AG09309 (cell line): Measurements from ENCODE around the gene IL10RB.

Experiments
- DNase-seq: peaks from one replicate; pipeline ENCODE4 v3.0.0-alpha.2; 2010; ENCODE audit warnings: low read depth
- H3K4me3 ChIP-seq: 2 replicates; pipeline ENCODE4 v1.5.1; 2011; ENCODE audit warnings: mild to moderate bottlenecking, low read depth, low read length, moderate library complexity; ENCODE audit not compliant: control insufficient read depth
- TF ChIP-seq, protein P1 (sequence below): IDR thresholded peaks from 2 replicates; pipeline ENCODE4 v1.5.1; 2011; ENCODE audit warnings: mild to moderate bottlenecking, low read depth, low read length, inconsistent platforms; ENCODE audit not compliant: insufficient read depth, control insufficient read depth; ENCODE audit errors: missing control alignments

IL10RB gene

DNA sequence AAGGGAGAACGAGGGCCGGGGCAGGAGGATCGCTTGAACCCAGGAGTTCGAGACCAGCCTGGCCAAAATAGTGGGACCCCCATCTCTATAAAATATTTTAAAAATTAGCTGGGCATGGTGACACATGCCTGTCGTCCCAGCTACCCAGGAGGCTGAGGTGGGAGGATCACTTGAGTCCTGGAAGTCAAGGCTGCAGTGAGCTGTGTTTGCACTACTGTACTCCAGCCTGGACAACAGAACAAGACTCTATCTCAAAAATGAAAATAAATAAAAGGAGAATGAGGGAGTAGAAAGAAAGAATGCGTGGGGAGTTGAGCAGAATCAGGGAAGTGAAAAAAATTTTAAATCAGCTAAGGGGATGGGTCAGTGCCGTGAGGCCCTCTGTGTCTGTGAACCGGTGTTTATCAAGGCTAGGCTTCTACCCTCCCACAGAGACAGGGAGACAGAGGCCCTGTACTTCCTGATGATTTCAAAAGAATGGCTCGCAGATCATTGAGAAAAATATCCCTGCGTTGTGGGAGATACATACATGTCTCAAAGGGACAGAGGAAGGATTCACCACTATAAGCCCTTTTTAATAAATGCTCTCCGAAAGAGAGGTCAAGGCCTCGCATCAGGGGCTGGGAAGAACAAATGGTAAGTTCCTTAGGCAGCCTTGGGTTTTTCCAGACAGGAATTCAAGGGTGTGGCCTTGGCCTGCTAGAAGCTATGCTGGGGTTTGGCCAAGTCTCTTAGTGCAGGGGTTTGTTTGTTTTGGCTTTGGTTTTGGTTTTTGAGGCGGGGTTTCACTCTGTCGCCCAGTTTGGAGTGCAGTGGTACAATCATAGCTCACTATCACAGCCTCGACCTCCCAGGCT is 20.7 kb downstream of the IL10RB start:
- no peak overlapping the region for H3K4me3 ChIP-seq
- TF ChIP-seq, protein P1, sequence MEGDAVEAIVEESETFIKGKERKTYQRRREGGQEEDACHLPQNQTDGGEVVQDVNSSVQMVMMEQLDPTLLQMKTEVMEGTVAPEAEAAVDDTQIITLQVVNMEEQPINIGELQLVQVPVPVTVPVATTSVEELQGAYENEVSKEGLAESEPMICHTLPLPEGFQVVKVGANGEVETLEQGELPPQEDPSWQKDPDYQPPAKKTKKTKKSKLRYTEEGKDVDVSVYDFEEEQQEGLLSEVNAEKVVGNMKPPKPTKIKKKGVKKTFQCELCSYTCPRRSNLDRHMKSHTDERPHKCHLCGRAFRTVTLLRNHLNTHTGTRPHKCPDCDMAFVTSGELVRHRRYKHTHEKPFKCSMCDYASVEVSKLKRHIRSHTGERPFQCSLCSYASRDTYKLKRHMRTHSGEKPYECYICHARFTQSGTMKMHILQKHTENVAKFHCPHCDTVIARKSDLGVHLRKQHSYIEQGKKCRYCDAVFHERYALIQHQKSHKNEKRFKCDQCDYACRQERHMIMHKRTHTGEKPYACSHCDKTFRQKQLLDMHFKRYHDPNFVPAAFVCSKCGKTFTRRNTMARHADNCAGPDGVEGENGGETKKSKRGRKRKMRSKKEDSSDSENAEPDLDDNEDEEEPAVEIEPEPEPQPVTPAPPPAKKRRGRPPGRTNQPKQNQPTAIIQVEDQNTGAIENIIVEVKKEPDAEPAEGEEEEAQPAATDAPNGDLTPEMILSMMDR: no peak
- no peak for DNase-seq

DNA sequence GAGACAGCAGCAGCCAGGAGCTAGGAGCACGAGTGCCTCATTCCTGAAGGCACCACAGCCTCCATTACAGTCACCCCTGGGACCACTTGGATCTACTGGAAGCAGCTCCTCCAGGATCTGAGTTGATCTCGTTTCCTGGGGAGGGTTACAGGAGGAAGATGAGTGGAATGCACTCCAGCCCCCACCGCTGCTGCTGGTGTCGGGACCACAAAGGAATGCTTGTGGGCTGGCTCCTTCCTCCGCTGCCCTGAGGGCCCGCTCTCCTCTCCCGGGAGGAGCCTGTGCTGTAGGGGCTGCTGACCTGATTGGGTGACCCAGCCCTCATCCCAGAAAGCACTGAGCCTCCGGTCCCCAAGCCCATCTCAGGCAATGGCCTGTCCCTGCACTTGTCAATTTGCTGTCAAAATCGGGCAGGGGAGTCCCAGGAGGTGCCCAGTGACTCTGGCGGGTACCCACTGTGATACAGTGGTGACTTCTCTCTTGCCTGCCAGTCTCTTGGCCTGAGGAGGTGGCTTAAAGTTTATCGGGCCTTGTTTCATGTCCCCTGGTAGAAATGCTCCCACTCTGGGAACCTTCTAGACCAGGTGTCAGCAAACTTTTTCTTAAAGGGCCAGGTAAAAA is 23.1 kb downstream of the IL10RB start:
- TF ChIP-seq, protein P1: no peak
- H3K4me3 ChIP-seq: no peak overlapping the region
- no peak for DNase-seq

DNA sequence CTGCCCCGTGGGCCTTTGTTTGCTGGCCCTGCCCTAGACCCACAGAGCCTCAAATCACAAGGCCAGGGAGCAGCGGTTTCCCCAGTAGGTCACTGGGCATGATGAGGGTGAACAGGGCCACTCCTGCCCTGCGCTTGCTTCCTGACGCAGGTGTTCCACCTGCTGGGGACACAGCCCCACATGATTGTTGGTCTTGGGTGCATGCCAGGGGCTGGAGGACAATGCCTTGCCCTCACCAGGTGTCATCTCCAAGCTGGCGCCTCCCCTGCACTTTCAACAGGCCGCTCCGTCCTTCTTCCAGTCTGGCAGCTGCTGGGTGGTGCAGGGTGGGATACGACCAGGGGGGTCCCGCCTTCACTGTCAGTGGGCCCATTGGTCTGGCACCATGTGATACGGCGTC is 24.3 kb downstream of the IL10RB start:
- TF ChIP-seq, protein P1: no peak
- DNase-seq: no peak
- no peak overlapping the region for H3K4me3 ChIP-seq

DNA sequence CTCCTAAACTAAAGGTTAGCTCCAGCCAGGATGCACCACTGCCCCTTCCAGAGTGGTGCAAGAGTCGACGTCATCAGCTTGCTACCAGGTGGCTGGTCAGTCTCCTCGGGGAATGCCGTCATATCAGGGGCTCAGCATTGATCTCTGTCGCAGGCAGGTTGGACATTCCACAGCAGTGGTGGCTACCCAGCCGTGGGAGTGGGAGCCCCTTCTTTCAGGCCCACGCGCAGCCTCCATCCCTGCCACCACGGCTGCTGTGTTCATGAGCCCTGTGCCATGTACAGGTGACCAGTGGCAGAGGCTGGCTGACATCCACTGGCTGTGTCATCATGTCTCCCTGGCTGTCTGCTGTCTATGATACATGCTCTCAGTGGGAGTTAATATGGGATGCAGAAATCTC is 25.5 kb downstream of the IL10RB start:
- TF ChIP-seq, protein P1: no peak
- DNase-seq: no peak
- H3K4me3 ChIP-seq: no peak overlapping the region

DNA sequence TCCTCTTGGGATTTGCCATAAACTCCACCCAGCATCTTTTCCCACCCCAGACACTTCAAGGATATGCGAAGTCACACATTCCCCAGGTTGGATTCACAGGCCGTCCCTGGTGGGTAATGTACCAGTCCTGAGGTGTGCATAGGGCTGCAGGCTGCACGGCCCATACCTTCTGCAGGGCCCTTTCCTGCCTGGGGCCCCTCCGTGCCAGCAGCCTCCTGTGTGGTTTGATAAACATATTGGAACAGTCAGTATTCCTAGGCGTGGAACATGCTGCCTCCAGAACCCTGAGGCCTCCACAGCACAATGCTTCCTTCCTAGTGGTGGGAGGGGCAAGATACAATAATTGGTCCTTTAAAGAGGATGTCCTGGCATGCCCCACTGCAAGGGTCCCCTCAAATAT is 26.6 kb downstream of the IL10RB start:
- H3K4me3 ChIP-seq: no peak overlapping the region
- DNase-seq: no peak
- TF ChIP-seq, protein P1: no peak

DNA sequence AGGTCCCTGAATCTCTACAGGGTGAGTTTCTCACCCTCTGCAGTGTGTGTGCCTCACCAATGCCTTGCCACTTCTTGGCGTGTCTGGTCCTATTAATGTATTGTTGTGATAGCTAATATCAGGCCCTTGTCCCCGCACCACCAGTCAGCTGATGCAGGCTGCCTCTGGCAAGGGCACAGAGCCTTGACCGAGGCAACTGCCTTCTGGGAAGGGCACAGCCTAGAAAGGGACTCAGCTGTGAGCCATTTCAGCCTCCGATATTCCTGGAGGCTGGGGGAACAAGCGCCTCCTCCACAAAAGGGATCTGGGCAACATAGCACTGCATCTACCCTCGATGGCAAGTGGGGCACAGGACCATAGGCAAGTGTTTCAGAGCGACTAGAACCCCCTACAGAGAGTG is 27.0 kb downstream of the IL10RB start:
- no peak overlapping the region for H3K4me3 ChIP-seq
- no peak for DNase-seq
- TF ChIP-seq, protein P1: no peak
